Measurements from ENCODE around the gene HDGFL2.

The HDGFL2 gene

DNA sequence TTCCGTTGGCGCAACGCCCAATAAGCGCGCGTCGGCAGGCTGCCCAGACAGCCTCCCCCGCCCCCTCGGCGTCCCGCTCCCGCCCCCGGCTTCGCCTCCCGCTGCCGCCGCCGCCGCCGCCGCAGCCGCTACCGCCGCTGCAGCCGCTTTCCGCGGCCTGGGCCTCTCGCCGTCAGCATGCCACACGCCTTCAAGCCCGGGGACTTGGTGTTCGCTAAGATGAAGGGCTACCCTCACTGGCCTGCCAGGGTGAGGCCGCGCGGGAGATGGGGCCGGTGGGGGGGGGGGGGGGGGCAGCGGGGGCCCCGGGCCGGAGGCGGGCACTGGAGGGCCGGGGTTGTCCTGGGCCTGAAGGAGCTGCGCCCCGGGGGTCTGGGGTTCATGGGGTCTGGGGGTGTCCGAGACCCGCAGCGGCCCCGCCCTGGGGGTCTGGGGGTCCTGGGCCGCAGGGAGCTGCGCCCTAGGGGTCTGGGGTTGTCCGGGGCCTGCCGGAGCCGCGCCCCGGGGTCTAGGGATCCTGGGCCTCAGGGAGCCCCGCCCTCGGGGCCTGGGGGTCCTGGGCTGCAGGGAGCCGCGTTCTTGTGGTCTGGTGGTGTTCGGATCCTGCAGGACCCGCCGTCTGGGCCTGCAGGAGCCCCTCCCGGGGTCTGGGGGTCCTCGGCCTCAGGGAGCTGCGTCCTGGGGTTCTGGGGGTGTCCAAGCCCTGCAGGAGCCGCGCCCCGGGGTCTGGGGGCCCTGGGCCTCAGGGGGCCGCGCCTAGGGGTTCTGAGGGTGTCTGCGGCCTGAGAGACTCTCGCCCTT, at the start of gene HDGFL2:
Gene HDGFL2 (plus strand): TSS at position 124 of the 801 bp plus-strand sequence. CDS start 54 bp downstream, at position 178.
- no peak for DNase-seq

DNA sequence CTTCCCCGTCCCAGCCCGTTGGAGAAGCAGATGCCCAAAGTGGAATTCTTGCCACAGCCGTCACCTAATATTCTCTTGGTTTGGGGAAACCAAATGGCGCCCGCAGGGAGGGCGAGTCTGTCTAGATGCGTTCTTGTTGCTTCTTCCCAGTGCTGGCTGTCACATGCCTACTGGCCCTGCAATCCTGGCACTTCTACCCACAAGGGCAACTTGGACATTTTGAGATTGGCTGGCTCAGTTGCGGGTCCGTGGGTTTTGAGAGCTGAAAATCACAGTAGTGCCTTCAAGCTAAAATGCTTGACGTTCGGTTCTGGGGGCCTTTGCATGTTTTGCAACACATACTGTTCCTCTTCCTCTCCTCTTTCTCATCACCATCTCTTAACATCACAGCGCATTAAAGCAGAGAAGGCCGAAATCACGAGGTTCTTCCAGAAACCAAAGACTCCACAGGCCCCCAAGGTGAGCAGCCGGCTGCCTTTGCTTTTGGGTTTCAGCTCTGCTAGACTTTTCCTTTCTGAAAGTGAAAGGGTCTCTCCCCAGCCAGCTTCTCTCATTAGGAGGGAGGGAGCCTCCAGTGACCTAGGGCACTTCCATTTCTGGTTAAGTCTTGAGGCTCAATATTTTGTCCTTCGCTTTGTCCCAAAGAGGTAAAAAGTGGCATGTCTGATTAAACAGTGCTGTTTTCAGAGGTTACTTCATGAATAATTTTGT, 48.5 kb upstream of the HDGFL2 start:
- peak in 1 of 2 donors; percentile 61 for DNase-seq

DNA sequence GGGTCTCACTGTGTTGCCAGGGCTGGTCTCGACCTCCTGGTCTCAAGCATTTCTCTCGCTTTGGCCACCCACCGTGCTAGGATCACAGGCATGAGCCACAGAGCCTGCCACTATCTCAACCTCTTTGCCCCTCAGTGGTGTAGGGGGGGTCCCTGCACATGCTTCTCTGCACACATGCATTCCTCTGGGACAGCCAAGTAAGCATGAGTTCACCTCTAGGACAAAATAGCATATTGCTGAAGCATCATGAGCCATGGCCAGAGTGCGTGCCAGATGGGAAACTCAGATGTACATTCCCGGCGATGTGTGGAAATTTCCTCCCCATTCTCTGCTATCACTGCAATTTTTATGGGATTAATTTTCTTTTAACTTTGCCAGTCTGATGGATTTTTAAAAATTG, 46.6 kb upstream of the HDGFL2 start:
- DNase-seq, result no peak

DNA sequence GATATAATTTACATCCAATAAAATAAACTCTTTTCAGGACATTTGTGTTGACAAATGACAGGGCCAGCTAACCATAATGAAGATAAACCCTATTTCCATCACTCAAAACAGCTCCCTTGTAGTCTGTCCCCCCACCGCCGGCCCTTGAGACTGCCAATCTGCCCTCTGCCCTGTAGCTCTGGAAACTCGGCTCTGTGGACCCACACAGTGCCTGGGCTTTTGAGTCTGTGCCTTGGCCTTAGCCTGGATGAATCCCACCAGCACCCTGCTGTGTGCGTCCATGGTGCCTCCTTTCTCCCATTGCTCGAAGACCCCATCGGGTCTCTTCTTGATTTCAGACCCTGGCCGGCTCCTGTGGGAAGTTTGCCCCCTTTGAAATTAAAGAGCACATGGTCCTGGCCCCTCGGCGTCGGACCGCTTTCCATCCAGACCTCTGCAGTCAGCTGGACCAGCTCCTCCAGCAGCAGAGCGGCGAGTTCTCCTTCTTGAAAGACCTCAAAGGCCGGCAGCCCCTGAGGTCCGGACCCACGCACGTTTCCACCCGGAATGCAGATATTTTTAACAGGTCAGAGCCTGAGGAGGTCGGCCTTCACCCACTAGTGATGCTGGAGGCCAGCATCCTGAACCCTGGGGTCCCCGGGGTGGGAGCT, 43.6 kb upstream of the HDGFL2 start:
- DNase-seq, result no peak

DNA sequence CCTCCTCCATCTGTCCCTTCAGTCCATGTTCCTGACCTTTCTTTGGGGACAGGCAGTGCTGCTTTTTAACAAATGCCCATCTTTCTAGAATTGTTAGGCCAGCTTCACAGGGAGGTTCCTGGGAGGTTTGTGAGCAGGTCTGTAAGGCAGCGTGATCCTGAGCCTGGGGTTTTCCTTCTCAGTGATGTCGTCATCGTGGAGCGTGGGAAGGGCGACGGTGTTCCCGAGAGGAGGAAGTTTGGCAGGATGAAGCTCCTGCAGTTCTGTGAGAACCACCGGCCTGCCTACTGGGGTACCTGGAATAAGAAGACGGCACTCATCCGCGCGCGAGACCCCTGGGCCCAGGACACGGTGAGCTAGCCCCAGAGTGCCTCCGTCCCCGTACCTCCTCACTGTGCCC, 42.8 kb upstream of the HDGFL2 start:
- peak; percentile 20 to 60 for DNase-seq

DNA sequence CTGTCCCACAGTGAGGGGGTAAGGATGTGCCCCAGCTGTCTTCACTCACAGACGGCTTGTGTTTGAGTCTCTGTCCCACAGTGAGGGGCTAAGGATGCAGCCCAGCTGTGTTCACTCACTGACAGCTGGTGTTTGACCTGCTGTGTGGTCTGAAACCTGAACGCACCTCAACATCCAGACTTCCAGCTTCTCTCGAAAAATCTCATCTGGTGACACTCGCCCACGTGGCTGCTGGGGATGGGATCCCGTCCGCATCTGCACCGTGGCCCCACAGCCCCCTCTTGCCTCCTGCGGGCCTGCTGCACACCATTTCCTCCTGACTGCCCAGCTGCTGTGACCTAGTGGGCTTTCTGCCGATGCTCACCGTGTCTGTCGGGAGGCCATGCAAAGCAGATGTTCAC, 42.3 kb upstream of the HDGFL2 start:
- no peak for DNase-seq

DNA sequence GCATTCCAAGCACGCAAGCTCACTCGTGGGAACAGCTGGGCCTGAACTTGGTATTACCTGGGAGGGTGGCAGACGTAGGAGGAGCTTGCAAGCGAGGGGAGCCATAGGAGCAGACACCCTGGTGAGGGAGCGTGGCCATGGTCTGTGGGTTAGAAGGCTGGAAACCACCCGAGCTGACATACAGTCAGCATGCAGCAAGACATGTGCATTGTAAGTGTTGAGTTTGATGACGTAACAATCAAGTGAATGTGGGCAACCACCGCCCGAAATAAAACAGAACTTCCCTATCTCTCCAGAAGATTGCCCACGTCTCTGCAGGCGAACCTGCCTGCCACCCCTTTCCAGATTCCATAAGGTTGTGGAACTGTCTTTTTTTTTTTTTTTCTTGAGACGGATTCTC, 41.3 kb upstream of the HDGFL2 start:
- peak; percentile 91 to 97 for DNase-seq

DNA sequence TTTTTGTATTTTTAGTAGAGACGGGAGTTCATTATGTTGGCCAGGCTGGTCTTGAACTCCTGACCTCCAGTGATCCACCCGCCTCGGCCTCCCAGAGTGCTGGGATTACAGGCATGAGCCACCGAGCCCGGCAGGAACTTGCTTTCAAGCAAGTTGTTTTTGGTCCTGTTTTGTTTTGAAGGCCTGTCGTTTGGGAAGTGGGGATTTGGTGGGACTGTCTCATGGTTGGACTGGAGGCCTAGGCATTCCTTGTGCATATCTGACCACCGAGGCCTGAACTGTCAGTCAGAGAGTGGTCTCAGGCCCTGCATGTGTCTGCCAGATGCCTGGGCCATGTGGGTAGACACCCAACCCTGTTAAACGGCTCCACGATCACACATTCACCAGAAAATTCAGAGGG, 40.8 kb upstream of the HDGFL2 start:
- peak in 1 of 2 donors; percentile 42 for DNase-seq

DNA sequence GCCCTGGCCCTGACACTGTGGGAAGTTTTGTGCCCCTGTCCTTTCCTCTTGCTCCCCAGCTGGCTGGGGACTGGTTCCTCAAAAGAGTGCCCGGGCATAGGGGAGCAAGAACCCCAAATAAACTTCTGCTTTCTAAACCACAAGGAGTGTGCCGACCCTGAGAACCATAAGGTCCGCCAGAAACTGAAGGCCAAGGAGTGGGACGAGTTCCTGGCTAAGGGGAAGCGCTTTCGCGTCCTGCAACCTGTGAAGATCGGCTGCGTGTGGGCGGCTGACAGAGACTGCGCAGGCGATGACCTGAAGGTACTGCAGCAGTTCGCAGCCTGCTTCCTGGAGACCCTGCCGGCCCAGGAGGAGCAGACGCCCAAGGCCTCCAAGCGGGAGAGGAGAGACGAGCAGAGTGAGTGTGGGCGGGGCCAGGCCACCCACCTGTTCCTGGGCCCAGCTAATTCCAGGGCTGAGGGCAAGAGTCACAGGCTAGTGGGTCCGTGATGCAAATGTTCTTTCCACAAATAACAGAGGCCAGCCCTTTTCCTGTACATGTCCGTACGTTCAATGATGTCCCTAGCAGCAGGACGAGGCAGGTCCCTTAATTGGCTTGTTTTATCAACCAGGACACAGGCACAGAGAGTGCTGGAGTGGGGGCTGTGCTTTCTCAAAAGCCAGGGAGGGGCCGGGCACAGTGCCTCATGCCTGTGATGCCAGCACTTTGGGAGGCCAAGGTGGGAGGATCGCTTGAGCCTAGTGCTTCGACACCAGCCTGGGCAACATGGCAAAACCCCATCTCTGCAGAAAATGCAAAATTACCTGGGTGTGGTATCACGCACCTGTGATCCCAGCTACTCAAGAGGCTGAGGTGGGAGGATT, 40.1 kb upstream of the HDGFL2 start:
- DNase-seq, result peak; percentile 82 to 96

DNA sequence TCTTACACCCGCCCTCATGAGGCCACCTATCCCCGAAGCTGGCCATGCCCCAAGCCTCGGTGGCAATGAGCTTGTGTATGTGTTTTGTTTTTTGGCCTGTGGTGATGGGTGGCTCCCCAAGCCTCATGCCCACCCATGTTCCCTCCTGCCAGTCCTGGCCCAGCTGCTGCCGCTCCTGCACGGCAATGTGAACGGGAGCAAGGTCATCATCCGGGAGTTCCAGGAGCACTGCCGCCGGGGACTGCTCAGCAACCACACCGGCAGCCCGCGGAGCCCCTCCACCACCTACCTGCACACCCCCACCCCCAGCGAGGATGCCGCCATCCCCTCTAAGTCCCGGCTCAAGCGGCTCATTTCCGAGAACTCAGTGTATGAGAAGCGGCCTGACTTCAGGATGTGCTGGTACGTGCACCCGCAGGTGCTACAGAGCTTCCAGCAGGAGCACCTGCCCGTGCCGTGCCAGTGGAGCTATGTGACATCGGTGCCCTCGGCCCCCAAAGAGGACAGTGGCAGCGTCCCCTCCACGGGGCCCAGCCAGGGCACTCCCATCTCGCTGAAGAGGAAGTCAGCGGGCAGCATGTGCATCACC, 39.1 kb upstream of the HDGFL2 start:
- no peak for DNase-seq

DNA sequence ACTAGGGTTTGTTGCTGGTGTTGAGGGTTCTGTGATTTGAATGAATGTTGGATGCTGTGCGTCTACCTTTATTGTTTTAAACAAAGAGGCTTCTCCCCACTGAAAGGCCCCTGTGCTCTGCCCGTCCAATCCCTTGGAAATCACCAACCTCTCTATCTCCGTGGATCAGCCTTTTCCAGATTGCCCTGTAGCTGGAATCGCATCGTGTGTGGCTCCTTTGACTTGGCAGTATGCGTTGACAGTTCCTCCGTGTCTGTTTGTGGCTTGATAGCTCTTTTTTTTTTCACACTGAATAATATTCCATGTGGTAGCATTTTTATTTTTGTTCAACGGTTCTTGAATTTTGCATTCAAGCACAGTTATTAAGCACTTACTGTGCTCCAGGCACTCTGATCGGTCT, 37.7 kb upstream of the HDGFL2 start:
- DNase-seq, result no peak

DNA sequence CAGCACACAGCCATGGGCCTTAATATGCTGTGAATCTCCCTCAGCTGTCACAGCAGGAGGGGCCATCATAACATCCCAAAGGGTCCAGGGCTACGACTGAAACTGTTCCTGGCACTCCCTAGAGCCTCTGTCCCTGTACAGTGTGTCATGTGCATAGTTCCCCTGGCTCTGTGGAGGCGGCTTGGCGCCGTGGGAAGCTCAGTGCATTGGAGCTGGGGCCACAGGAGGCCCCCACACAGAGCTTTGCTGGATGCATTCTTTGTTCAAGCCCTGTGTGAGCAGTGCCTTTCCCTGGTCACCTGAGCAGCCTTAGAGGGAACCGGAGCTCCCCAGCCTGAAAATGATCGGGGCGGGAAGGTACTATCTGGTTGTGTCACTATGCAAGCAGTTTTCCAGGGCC, 35.9 kb upstream of the HDGFL2 start:
- no peak for DNase-seq

DNA sequence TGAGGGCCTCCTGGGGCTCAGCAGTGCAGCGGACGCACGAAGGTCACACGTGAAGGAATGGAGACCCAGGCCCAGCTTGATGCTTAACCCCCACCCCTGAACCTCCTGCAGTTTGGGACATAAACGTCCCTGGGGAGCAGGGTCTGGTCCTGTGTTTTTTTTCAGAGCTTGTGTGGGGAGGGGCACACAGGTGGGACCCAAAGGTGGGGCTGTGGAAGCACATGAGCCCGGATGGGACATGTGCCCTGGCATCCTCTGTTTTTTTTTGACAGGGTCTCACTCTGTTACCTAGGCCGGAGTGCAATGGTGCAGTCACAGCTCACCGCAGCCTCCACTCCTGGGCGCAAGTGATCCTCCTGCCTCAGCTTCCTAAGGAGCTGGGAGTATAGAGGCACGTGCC, 35.0 kb upstream of the HDGFL2 start:
- DNase-seq, result no peak

DNA sequence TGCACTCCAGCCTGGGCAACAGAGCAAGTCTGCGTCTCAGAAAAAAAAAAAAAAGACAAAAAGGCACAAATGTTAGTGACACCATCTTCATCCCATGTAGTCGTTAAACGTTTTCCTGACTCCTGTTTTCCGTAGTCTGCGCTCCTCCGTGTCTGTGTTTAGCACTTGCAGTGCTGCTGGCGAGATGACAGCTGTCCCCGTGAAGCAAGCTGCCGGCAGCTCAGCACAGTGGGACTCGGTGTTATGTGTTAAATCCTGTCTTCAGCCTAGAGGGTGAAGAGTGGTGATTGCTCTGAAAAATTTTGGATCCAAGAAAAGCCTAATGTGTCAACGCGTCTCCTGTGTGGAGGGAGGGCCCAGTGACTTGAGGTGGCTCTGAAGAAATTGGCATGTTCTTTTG, 32.9 kb upstream of the HDGFL2 start:
- no peak for DNase-seq

DNA sequence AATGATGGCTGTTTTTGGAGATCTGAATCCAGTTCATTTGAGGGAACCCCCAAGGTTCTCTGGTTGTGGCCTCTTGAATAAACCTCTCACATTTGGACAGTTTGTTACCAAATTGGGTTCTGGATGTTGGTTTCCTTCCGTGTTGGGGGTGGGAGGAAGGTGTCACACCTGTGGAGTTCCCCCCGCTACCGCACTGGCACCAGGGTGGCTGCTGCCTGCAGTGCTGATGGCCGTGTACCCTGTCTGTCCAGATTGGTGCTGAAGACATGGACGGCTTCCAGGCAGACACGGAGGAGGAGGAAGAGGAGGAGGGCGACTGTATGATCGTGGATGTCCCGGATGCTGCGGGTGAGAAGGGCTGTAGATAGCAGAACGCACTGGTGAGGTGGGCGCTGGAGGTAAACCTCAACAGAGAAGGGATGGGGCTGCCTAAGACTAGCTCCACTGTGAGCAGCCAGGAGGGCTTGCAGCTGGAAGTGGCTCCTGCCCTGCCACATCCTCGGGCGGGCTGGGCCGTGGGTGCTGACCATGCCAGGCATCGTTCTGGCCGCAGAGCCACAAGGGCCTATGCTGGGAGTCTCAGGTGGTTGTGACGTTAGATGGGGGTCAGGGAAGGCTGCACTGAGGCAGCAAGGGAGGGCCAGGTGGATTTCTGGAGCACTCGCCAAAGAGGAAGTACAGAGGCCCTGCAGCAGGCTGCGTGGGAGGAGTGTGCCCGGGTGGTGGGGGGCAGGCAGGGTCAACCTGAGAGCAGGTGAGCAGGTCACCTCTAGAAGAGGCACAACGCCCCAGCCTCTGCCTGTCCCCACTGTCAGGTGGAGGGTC, 29.9 kb upstream of the HDGFL2 start:
- DNase-seq, result no peak

DNA sequence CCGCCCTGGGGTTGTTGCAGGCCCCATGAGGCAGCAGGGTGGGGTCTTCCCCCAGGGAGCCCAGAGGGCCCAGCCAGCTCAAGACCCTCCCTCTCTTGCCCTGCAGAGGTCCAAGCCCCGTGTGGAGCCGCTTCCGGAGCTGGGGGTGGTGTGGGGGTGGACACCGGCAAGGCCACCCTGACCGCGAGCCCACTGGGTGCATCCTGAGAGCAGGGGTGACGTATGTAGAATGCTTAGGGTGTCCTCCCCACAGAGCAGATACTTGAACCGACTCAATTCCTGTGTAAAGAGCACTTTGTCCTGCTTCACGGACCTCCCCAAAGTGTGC, 29.3 kb upstream of the HDGFL2 start:
- no peak for DNase-seq

DNA sequence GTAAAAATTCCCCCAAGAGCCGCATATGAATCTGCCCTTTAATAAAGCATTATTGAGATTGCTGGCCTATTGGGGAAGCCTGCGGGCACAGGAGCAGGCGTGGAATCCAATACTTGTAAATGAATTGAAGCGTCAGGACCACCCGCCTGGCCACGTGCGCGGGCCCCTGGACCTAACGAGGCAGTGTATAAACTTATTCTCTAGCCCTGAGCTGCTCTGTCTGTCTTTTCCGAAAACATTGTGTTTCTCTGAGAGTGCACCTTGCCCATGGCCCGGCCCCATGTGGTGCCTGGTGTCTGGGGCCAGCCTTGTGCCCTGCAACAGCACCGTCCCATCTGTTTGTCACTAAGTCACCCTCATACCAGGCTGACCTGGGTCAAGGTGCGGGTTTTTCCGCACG, 28.9 kb upstream of the HDGFL2 start:
- no peak for DNase-seq

DNA sequence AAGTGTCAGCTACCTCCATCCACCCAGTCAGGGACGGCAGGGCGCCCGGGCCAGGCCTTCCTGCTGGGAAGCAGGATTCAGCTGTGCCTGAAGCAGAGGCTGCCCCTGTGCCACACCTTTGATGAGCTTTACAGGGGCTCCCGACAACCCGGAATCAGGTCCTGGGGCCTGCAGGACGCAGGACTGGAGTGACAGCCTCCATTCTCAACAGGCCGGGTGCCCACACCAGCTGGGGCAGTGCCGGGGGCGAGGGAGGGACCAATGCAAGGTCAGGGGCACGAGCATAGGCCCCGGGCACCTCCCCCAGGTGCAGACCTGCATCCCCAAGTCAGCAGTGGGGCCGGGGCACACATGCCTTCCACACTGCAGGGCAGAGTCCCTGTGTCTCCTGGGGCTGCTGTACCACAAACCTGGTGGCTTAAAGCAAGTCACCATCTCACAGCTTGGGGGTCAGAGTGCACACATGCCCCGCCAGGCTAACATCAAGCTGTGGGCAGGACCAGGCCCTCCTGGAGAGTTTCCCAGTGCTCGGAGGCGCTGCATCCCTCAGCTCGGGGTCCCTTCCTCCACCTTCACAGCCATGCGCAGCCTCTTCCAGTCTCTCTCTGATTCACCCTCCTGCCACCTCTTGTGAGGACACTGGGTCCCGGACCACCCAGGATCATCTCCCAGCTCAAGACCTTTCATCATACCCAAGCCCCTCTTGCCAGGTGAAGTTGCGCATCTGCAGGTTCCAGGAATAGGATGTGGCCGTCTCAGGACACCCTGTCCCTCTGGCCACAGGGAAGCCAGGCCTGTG, 27.9 kb upstream of the HDGFL2 start:
- no peak for DNase-seq

DNA sequence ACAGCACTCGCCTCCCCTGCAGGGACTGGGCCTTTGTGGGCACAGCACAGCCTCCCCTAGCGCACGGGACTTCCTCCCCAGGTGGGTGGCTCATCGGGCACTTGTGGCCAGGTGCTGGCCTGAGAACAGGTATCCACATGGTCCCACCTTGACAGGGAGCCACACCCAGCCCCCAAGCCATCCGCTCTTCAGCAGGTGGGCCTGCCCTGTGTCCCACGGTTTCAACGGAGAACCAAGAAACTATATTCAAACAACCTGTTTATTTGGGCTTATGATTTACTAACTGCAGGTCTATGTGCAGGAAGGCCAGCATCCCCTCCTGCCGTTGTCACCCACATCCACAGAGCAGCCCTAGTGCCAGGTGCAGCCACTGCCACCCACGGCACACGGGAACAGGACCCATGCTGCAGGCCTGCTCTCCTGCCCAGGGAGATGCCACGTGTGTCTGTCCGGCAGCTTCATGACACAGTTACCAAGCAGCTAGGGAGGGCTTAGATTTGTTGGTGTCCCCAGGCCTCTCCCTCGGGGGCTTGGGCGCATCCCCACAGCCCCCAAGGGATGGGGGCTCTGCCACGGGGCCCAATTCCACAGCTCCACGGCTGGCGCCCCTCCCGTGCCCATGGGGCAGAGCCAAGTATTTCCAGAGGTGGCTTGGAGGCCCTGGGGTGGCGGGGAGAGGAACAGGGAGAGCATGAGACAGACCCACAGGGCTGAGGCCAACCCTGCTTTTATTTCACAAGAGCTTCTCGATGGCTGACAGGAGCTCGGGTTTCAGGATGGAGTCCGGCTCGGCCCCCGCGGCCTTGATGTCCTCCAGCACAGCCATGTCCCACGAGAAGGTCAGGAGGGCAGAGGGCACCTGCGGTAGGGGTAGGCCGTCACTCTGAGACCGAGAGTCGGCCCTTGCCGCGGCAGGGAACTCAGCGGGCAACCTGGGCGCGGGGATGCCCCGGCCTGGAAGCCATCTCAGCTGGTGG, 27.0 kb upstream of the HDGFL2 start:
- DNase-seq, result no peak

Data from inflammatory macrophage treated with lipopolysaccharide for 1 hour (primary cell).